Osteocyte (in vitro differentiated cells): ENCODE measurements around the gene RASL11B. TPM values are rescaled to one million over a fixed set of nuclear protein-coding genes. Genes with fewer than 3 reads are reported as not detected.

Experiments used
- DNase-seq: peaks from one replicate; pipeline ENCODE4 v3.0.0; 2021; ENCODE audit warnings: mixed read lengths; ENCODE audit not compliant: unreplicated experiment; ENCODE audit errors: extremely low spot score
- H3K27ac Mint-ChIP-seq: one replicate; pipeline ENCODE4 v1.8.0; 2021; ENCODE audit warnings: mild to moderate bottlenecking, mixed read lengths; ENCODE audit not compliant: unreplicated experiment
- H3K27me3 Mint-ChIP-seq: one replicate; pipeline ENCODE4 v1.8.0; 2021; ENCODE audit warnings: mixed read lengths; ENCODE audit not compliant: unreplicated experiment
- H3K36me3 Mint-ChIP-seq: one replicate; pipeline ENCODE4 v1.8.0; 2021; ENCODE audit warnings: mixed read lengths; ENCODE audit not compliant: unreplicated experiment
- H3K4me1 Mint-ChIP-seq: one replicate; pipeline ENCODE4 v1.8.0; 2021; ENCODE audit warnings: mixed read lengths; ENCODE audit not compliant: unreplicated experiment
- H3K4me3 Mint-ChIP-seq: one replicate; pipeline ENCODE4 v1.8.0; 2021; ENCODE audit warnings: mild to moderate bottlenecking, moderate library complexity, mixed read lengths; ENCODE audit not compliant: unreplicated experiment
- H3K9me3 Mint-ChIP-seq: one replicate; pipeline ENCODE4 v1.8.0; 2021; ENCODE audit warnings: mixed read lengths; ENCODE audit not compliant: unreplicated experiment
- total RNA-seq: library from RNA; stranded (reverse); gene quantifications from 2 replicates; pipeline ENCODE4 v1.2.1, GENCODE V29; 2021
- TF ChIP-seq, protein P1 (sequence below): fragments of 200-600 bp; sonication (generic); IDR thresholded peaks from 2 replicates; pipeline ENCODE4 v1.5.0; 2021; ENCODE audit warnings: antibody characterized with exemption, mild to moderate bottlenecking, moderate library complexity

RASL11B gene
- total RNA-seq, 1 donor from 2014 or later, result 0.94 TPM

DNA sequence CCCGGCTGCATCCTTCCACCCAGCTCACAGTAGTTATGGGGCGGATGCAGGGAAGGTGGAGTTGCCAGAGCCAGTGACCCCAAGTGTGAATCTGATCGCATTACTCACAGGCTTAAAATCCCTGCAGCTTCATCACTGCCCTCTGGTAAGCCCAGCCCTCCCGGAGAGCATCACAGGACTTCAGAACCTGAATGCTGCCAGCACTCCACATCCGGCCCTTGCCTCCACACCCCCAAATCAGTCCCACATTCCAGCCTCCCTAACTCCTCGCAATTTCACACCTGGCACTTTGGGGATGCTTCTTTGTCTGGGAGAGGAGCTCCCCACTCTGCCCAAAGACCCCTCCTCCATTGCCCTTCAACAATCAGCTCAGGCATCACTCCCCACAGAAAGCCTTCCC is 15.6 kb downstream of the RASL11B start:
- DNase-seq, result no peak
- no peaks in the 10 kb centered on the region for H3K4me1 Mint-ChIP-seq
- TF ChIP-seq, protein P1, sequence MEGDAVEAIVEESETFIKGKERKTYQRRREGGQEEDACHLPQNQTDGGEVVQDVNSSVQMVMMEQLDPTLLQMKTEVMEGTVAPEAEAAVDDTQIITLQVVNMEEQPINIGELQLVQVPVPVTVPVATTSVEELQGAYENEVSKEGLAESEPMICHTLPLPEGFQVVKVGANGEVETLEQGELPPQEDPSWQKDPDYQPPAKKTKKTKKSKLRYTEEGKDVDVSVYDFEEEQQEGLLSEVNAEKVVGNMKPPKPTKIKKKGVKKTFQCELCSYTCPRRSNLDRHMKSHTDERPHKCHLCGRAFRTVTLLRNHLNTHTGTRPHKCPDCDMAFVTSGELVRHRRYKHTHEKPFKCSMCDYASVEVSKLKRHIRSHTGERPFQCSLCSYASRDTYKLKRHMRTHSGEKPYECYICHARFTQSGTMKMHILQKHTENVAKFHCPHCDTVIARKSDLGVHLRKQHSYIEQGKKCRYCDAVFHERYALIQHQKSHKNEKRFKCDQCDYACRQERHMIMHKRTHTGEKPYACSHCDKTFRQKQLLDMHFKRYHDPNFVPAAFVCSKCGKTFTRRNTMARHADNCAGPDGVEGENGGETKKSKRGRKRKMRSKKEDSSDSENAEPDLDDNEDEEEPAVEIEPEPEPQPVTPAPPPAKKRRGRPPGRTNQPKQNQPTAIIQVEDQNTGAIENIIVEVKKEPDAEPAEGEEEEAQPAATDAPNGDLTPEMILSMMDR, result no peak

DNA sequence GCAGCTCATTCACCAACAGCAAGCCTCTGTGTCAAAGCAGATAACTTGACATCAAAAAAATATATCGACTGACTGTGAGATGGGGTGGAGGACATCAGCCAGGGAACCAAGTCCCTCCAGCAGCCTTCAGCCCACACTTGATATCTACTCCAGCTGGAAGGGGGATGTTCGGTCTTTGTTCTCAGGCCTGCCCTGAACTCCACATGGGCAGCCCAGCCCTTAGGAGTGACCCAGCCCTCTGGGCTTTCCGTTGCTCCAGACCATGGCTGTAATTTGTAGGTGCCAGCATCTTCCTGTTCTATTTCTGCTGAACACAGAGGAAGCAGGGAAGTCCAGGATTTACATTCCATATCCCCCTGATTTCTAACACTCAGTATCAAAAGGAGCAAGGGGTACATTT is 17.4 kb downstream of the RASL11B start:
- H3K4me1 Mint-ChIP-seq, result no peaks in the 10 kb centered on the region
- no peak for DNase-seq
- TF ChIP-seq, protein P1, result no peak
- H3K36me3 Mint-ChIP-seq, result peaks cover 2% of the 10 kb centered on the region
- H3K9me3 Mint-ChIP-seq, result no peaks in the 10 kb centered on the region
- no peak overlapping the region for H3K4me3 Mint-ChIP-seq
- no peaks in the 10 kb centered on the region for H3K27me3 Mint-ChIP-seq
- no peak overlapping the region for H3K27ac Mint-ChIP-seq

More for the DNA sequence above, 15.6 kb downstream of the RASL11B start:
- Mint-ChIP-seq H3K9me3 (no peaks in the 10 kb centered on the region), H3K27me3 (no peaks in the 10 kb centered on the region), H3K4me3 (no peak overlapping the region), H3K27ac (no peak overlapping the region), H3K36me3 (peaks cover 2% of the 10 kb centered on the region)

DNA sequence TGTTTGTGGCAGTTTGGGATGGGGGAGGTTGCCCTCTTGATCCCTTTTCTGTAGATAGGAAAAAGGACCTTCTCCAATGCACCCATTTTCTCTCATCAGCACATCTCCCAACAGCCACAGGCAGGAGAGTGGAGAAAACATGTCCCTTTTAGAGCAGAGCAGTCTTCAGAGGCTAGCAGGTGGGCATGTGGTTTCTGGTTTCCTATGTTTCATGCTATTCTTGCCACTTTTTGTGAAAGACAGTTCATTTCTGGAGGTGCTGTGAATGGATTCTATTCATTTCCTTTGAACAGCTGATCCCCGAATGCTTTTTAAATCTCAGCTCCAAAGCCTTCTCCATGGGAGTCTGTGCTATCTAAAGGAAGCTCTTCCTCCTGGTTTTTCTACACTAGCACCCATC is 18.9 kb downstream of the RASL11B start:
- no peak overlapping the region for H3K4me3 Mint-ChIP-seq
- no peaks in the 10 kb centered on the region for H3K4me1 Mint-ChIP-seq
- H3K9me3 Mint-ChIP-seq, result no peaks in the 10 kb centered on the region
- H3K27me3 Mint-ChIP-seq, result no peaks in the 10 kb centered on the region
- TF ChIP-seq, protein P1, result no peak
- DNase-seq, result no peak
- no peak overlapping the region for H3K27ac Mint-ChIP-seq
- H3K36me3 Mint-ChIP-seq, result peaks cover 2% of the 10 kb centered on the region

DNA sequence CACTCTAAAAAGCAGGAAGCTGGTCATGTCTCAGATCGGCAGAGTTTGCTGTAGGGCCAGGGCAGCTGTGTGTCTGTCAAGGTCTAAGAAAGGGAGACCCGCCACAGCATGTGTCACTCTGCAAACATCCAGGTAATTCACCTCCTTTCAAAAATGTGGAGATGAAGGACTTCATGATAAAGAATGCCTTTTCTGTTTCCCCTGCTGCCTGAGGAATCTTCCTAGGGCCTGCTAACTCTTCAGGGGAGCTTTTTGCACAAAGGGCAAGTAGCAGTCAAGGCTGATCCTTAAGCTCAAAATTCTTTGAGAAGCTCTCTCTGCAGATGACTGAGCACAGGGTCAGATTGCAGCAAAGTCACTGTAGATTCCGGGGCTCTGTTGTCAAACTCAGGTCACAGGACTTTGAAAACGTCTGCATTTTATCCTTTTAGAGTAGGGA is 21.1 kb downstream of the RASL11B start:
- DNase-seq, result no peak
- H3K36me3 Mint-ChIP-seq, result peaks cover 2% of the 10 kb centered on the region
- H3K9me3 Mint-ChIP-seq, result no peaks in the 10 kb centered on the region
- no peaks in the 10 kb centered on the region for H3K4me1 Mint-ChIP-seq
- TF ChIP-seq, protein P1, result no peak
- H3K27me3 Mint-ChIP-seq, result no peaks in the 10 kb centered on the region
- no peak overlapping the region for H3K27ac Mint-ChIP-seq
- no peak overlapping the region for H3K4me3 Mint-ChIP-seq

DNA sequence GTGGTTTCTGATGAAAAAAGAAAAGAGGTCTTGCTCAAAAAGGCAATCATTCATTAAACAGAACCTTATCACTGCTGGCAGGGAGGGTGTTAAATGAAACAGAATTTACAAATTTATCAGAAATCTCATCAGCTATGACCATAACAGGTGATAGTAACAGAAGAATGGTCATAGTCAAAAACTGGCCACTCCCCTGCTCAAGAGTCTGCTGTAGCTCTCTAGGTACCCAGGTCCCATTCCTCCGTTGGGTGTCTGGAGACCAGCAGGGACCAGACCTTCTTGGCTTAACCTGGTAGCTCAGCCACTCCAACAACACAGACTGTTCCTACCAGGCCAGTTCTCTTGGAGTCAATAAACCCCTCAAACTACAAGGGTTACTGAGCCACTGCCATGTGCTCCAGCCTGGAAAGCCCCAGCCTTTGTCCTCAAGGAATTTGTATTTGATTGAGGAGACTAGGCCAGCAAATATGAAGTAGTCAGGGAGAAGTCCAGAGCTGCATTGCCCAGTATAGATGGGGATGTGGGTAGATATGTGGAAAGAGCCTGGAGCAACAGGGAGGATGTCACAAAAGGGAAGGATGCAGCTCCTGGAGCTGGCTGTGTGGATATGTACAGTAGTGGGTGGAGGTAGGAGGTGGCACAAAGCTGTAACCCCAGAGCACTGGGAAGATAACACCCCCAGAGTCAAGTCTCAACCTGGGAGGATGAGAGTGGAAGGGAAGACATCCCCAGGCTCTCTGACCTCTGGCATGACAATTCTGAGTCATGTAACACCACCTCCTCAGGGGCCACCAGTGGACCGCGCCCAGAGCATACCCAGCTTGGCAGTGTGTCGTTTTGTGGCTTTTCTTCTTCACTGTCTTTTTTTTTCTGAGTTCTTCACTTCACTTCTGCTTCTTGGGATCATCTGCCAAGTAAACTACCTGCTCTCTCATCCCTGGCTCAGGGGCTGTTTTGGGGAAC is 21.9 kb downstream of the RASL11B start:
- Mint-ChIP-seq H3K27ac (no peak overlapping the region), H3K36me3 (peaks cover 2% of the 10 kb centered on the region), H3K27me3 (no peaks in the 10 kb centered on the region), H3K9me3 (no peaks in the 10 kb centered on the region), H3K4me3 (no peak overlapping the region), H3K4me1 (no peaks in the 10 kb centered on the region)
- DNase-seq, result peak; percentile 44
- TF ChIP-seq, protein P1, result no peak
